ENCODE results near the gene PLEKHA7.

The PLEKHA7 gene

GRCh38 chr11:16776711-16777612, 237.3 kb downstream of the PLEKHA7 start:
- Histone ChIP-seq H3K27ac (ENCODE audit: low read depth, low read length) (no peak overlapping the region), H3K4me3 (ENCODE audit: low read depth in 1 of 5, low read length in 5 of 5) (no peak overlapping the region), H3K36me3 (ENCODE audit: control insufficient read depth in 5 of 5, insufficient read depth in 5 of 5, low read length in 5 of 5) (peaks cover 0 to 6% (median 0%) of the 10 kb centered on the region in 5 donors), H3K9me3 (ENCODE audit: control insufficient read depth in 5 of 5, low read length in 5 of 5) (no peaks in the 10 kb centered on the region), H3K4me1 (ENCODE audit: control insufficient read depth in 5 of 5, insufficient read depth in 5 of 5, low read length in 5 of 5) (peaks cover 0 to 8% (median 0%) of the 10 kb centered on the region in 5 donors), H3K27me3 (ENCODE audit: control insufficient read depth in 5 of 5, insufficient read depth in 4 of 5, low read length in 5 of 5) (no peaks in the 10 kb centered on the region), H3K9ac (ENCODE audit: low read length in 5 of 5) (peak overlapping the region in 1 of 5 donors; percentile 26)

DNA sequence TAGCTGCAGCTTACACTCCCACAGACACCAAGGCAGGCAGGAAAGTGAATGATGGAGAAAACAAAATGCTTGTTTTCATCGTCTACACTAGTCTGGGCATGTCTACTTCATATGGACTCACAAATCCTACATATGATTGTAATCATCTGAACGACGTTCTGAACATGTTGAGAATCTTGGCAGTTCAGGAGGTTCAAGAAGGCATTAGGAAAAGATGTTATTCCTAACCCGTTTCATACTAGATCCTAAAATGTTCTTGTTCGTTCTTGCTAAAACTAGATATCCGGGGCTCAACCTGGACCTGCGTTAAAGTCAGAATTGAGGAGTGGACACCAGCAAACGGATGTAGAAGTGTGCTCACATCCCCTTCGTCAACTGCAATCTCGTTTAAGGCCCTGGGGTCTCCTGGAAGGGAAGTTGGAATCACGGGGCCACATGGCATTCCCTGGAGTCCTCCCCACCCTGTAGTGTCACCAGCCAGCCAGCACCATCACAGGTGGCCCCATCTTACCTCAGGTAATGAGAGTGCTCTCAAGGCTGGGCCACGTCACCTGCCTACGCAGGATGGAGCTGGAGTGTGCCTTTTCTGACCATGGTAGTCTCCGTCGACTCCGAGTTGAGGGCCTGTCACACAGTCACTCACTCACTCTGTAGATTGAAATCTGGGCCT, 238.5 kb downstream of the PLEKHA7 start:
- Histone ChIP-seq H3K9me3 (ENCODE audit: control insufficient read depth in 5 of 5, low read length in 5 of 5) (no peaks in the 10 kb centered on the region), H3K36me3 (ENCODE audit: control insufficient read depth in 5 of 5, insufficient read depth in 5 of 5, low read length in 5 of 5) (peaks cover 0 to 6% (median 0%) of the 10 kb centered on the region in 5 donors), H3K9ac (ENCODE audit: low read length in 5 of 5) (no peak overlapping the region), H3K4me3 (ENCODE audit: low read depth in 1 of 5, low read length in 5 of 5) (no peak overlapping the region), H3K27me3 (ENCODE audit: control insufficient read depth in 5 of 5, insufficient read depth in 4 of 5, low read length in 5 of 5) (no peaks in the 10 kb centered on the region), H3K4me1 (ENCODE audit: control insufficient read depth in 5 of 5, insufficient read depth in 5 of 5, low read length in 5 of 5) (peaks cover 0 to 8% (median 0%) of the 10 kb centered on the region in 5 donors), H3K27ac (ENCODE audit: low read depth, low read length) (no peak overlapping the region)

DNA sequence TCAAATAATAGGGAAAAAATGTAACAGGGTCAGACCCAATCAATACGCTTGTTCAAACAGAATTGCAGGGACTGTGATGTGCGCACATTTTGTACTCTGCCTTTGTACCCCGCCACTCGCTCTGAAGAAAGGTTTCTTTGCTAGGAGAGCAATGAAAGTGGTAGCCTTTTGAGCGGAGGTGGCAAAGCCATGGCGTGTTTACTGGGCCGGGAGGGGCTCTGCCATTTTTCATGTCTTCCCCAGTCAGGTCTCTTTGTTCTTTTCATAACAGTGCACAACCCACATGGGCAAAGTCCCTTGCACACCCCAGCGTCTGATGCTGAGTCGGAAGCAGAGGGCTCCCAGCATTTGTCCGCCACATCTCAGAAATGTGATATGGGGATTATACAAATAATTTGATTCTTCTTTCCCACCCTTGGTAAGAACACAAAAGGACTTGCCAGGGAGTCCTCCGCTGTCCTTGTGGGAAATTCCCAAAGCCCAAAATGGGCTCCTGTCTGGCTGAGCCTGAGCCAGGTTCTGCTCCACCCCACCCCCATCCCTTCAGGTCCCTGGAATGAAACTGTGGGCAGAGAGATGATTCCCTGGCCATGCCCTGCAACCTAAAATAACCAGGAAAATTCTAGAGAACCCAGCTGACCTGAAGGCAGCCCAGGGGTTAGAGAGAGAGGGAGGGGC, 239.1 kb downstream of the PLEKHA7 start:
- Histone ChIP-seq H3K36me3 (ENCODE audit: control insufficient read depth in 5 of 5, insufficient read depth in 5 of 5, low read length in 5 of 5) (peaks cover 0 to 6% (median 0%) of the 10 kb centered on the region in 5 donors), H3K4me3 (ENCODE audit: low read depth in 1 of 5, low read length in 5 of 5) (no peak overlapping the region), H3K9ac (ENCODE audit: low read length in 5 of 5) (no peak overlapping the region), H3K9me3 (ENCODE audit: control insufficient read depth in 5 of 5, low read length in 5 of 5) (no peaks in the 10 kb centered on the region), H3K4me1 (ENCODE audit: control insufficient read depth in 5 of 5, insufficient read depth in 5 of 5, low read length in 5 of 5) (peaks cover 0 to 6% (median 0%) of the 10 kb centered on the region in 5 donors), H3K27ac (ENCODE audit: low read depth, low read length) (no peak overlapping the region), H3K27me3 (ENCODE audit: control insufficient read depth in 5 of 5, insufficient read depth in 4 of 5, low read length in 5 of 5) (no peaks in the 10 kb centered on the region)

- Histone ChIP-seq H3K9me3 (ENCODE audit: control insufficient read depth in 5 of 5, low read length in 5 of 5) (no peaks in the 10 kb centered on the region), H3K27me3 (ENCODE audit: control insufficient read depth in 5 of 5, insufficient read depth in 4 of 5, low read length in 5 of 5) (no peaks in the 10 kb centered on the region), H3K4me1 (ENCODE audit: control insufficient read depth in 5 of 5, insufficient read depth in 5 of 5, low read length in 5 of 5) (peaks cover 0 to 6% (median 0%) of the 10 kb centered on the region in 5 donors), H3K27ac (ENCODE audit: low read depth, low read length) (no peak overlapping the region), H3K9ac (ENCODE audit: low read length in 5 of 5) (no peak overlapping the region), H3K4me3 (ENCODE audit: low read depth in 1 of 5, low read length in 5 of 5) (no peak overlapping the region), H3K36me3 (ENCODE audit: control insufficient read depth in 5 of 5, insufficient read depth in 5 of 5, low read length in 5 of 5) (peaks cover 0 to 6% (median 0%) of the 10 kb centered on the region in 5 donors)
These were observed 240.0 kb downstream of the PLEKHA7 start for GRCh38 chr11:16773981-16774935.

DNA sequence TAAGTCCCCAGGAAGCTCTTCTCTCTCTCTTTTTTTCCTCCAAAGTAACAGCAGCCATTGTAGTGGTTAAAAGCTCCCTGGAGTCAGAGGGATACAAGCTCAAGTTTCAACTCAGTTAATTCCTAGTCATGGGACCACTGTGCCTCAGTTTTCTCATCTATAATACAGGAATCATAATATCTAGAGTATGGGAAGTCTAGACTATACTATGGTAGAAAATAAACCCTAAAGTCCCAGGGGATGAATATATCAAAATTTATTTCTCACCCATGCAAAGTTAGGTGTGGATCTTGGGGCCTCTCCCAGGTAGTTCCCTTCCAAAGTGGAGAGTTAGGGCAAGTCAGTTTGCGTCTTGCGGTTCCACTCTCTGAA, 242.1 kb downstream of the PLEKHA7 start:
- H3K4me3 ChIP-seq (ENCODE audit: low read depth in 1 of 5, low read length in 5 of 5), result no peak overlapping the region
- peaks cover 0 to 6% (median 0%) of the 10 kb centered on the region in 5 donors for H3K4me1 ChIP-seq (ENCODE audit: control insufficient read depth in 5 of 5, insufficient read depth in 5 of 5, low read length in 5 of 5)
- H3K27ac ChIP-seq (ENCODE audit: low read depth, low read length), result no peak overlapping the region
- H3K9me3 ChIP-seq (ENCODE audit: control insufficient read depth in 5 of 5, low read length in 5 of 5), result no peaks in the 10 kb centered on the region
- H3K36me3 ChIP-seq (ENCODE audit: control insufficient read depth in 5 of 5, insufficient read depth in 5 of 5, low read length in 5 of 5), result no peaks in the 10 kb centered on the region
- no peak overlapping the region for H3K9ac ChIP-seq (ENCODE audit: low read length in 5 of 5)
- no peaks in the 10 kb centered on the region for H3K27me3 ChIP-seq (ENCODE audit: control insufficient read depth in 5 of 5, insufficient read depth in 4 of 5, low read length in 5 of 5)

DNA sequence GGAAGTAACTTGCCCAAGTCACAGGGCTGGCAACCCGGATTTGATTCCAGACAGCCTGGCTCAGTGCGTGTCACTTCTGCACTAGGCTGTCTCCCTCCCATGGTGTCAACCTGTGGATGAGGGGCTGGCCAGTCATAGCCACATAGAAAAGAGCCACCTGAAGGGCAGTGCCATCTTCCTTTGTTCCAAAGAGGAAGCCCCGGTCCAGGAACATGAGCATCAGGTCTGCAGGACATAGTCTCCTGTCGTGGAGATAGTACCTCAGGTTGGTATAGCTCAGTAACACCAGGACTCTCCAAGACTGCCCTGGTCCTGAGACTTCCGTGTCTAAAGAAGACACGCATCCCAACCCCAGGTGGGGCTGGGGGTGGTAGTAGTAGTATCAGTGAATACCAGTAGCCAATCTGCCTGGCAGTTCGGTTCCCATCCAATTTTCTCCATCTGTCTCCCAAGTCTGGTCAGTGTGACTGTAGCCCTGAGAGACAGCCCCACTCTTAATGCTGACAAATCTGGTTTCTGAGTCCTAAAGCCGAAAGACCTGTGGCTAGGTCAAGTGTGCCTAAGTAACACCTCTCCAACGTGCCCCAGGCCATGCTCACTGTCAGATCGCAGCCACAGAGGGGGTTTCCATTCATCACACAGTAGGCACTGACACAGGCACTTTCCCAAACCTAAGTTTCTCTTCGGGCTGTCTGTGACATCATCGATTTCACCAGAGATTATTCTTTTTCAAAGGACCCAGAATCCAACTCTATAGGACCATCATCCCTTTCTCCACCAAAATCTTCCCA, 242.7 kb downstream of the PLEKHA7 start:
- H3K4me1 ChIP-seq (ENCODE audit: control insufficient read depth in 5 of 5, insufficient read depth in 5 of 5, low read length in 5 of 5), result peaks cover 0 to under 1% (median 0%) of the 10 kb centered on the region in 5 donors
- H3K9ac ChIP-seq (ENCODE audit: low read length in 5 of 5), result no peak overlapping the region
- H3K27me3 ChIP-seq (ENCODE audit: control insufficient read depth in 5 of 5, insufficient read depth in 4 of 5, low read length in 5 of 5), result no peaks in the 10 kb centered on the region
- H3K4me3 ChIP-seq (ENCODE audit: low read depth in 1 of 5, low read length in 5 of 5), result no peak overlapping the region
- no peaks in the 10 kb centered on the region for H3K36me3 ChIP-seq (ENCODE audit: control insufficient read depth in 5 of 5, insufficient read depth in 5 of 5, low read length in 5 of 5)
- no peak overlapping the region for H3K27ac ChIP-seq (ENCODE audit: low read depth, low read length)
- no peaks in the 10 kb centered on the region for H3K9me3 ChIP-seq (ENCODE audit: control insufficient read depth in 5 of 5, low read length in 5 of 5)

- Histone ChIP-seq H3K27me3 (ENCODE audit: control insufficient read depth in 5 of 5, insufficient read depth in 4 of 5, low read length in 5 of 5) (no peaks in the 10 kb centered on the region), H3K36me3 (ENCODE audit: control insufficient read depth in 5 of 5, insufficient read depth in 5 of 5, low read length in 5 of 5) (no peaks in the 10 kb centered on the region), H3K9me3 (ENCODE audit: control insufficient read depth in 5 of 5, low read length in 5 of 5) (no peaks in the 10 kb centered on the region), H3K27ac (ENCODE audit: low read depth, low read length) (no peak overlapping the region), H3K9ac (ENCODE audit: low read length in 5 of 5) (no peak overlapping the region), H3K4me3 (ENCODE audit: low read depth in 1 of 5, low read length in 5 of 5) (no peak overlapping the region), H3K4me1 (ENCODE audit: control insufficient read depth in 5 of 5, insufficient read depth in 5 of 5, low read length in 5 of 5) (no peaks in the 10 kb centered on the region)
These were observed 244.2 kb downstream of the PLEKHA7 start for GRCh38 chr11:16770016-16770415.

GRCh38 chr11:16769386-16769785, 244.8 kb downstream of the PLEKHA7 start:
- Histone ChIP-seq H3K9ac (ENCODE audit: low read length in 5 of 5) (no peak overlapping the region), H3K4me1 (ENCODE audit: control insufficient read depth in 5 of 5, insufficient read depth in 5 of 5, low read length in 5 of 5) (no peaks in the 10 kb centered on the region), H3K36me3 (ENCODE audit: control insufficient read depth in 5 of 5, insufficient read depth in 5 of 5, low read length in 5 of 5) (no peaks in the 10 kb centered on the region), H3K4me3 (ENCODE audit: low read depth in 1 of 5, low read length in 5 of 5) (no peak overlapping the region), H3K9me3 (ENCODE audit: control insufficient read depth in 5 of 5, low read length in 5 of 5) (no peaks in the 10 kb centered on the region), H3K27ac (ENCODE audit: low read depth, low read length) (no peak overlapping the region), H3K27me3 (ENCODE audit: control insufficient read depth in 5 of 5, insufficient read depth in 4 of 5, low read length in 5 of 5) (no peaks in the 10 kb centered on the region)

DNA sequence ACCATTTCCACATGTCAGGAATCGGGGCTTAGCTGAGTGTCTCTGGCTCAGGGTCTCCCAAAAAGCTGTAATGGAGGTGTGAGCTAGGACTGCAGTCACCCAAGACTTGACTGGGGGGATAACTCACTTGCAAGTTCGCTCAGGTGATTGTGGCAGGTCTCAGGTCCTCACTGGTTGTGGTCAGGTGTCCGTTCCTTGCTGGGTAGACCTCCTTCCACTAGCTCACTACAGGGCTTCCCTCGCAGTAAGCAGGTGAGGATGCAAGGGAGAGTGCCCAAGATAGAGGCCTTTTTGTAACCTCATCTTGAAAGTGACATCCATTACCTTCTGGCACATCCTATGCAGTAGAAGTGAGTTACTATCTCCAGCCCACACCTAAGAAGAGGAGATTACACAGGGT, 246.3 kb downstream of the PLEKHA7 start:
- H3K9ac ChIP-seq (ENCODE audit: low read length in 5 of 5), result no peak overlapping the region
- no peaks in the 10 kb centered on the region for H3K9me3 ChIP-seq (ENCODE audit: control insufficient read depth in 5 of 5, low read length in 5 of 5)
- H3K36me3 ChIP-seq (ENCODE audit: control insufficient read depth in 5 of 5, insufficient read depth in 5 of 5, low read length in 5 of 5), result no peaks in the 10 kb centered on the region
- H3K27me3 ChIP-seq (ENCODE audit: control insufficient read depth in 5 of 5, insufficient read depth in 4 of 5, low read length in 5 of 5), result no peaks in the 10 kb centered on the region
- H3K4me1 ChIP-seq (ENCODE audit: control insufficient read depth in 5 of 5, insufficient read depth in 5 of 5, low read length in 5 of 5), result no peaks in the 10 kb centered on the region
- no peak overlapping the region for H3K27ac ChIP-seq (ENCODE audit: low read depth, low read length)
- H3K4me3 ChIP-seq (ENCODE audit: low read depth in 1 of 5, low read length in 5 of 5), result no peak overlapping the region

Data from subcutaneous abdominal adipose tissue (tissue), 5 donors.